Measurements from ENCODE around the gene TBR1. TPM values are rescaled to one million over a fixed set of nuclear protein-coding genes. Genes with fewer than 3 reads are reported as not detected.

The TBR1 gene
- total and polyA plus RNA-seq, 2 donors (not counting 3 experiments of a cell fraction or from before 2014, with no cell fraction given), result 0.11 to 0.14 TPM

- intact Hi-C loops (cut with micrococcal nuclease), result no loop called here
- no peak overlapping the region for H3K9ac ChIP-seq (replicated peaks; ENCODE audit: extremely low read depth, insufficient read depth, low read length)
- FAIRE-seq (no peak), DNase-seq (ENCODE audit: low read depth, low spot score) (no peak)
- H3K27me3 ChIP-seq (ENCODE audit: control insufficient read depth in 2 of 2, insufficient read depth in 2 of 2, low read length in 2 of 2), result peaks cover 35 to 85% of the 10 kb centered on the region in 2 experiments
- POLR2A ChIA-PET, result no interaction called here
- H3K36me3 ChIP-seq (ENCODE audit: control insufficient read depth in 2 of 2, extremely low read depth in 1 of 2, insufficient read depth in 2 of 2, low read length in 2 of 2), result no peaks in the 10 kb centered on the region
- H3K27ac ChIP-seq (ENCODE audit: insufficient read depth, low read depth, low read length), result no peak overlapping the region
- no peak for TF ChIP-seq GATA2 (IDR thresholded peaks at IDR 0.05; ENCODE audit: insufficient read depth, insufficient read length, low read depth, low read length)
- no peak for TF ChIP-seq MAX (IDR thresholded peaks at IDR 0.05; ENCODE audit: insufficient read depth, insufficient read length)
- no peak for TF ChIP-seq POLR2A (IDR thresholded peaks at IDR 0.05; ENCODE audit: low read depth, low read length)
- TF ChIP-seq FOS (IDR thresholded peaks at IDR 0.05; ENCODE audit: borderline replicate concordance, insufficient read depth, low read length), result no peak
- TF ChIP-seq JUN (IDR thresholded peaks at IDR 0.05; ENCODE audit: borderline replicate concordance, insufficient read depth, insufficient read length, low read depth), result no peak
- TF ChIP-seq EZH2 (IDR thresholded peaks at IDR 0.05; ENCODE audit: borderline replicate concordance, low read depth, low read length, severe bottlenecking), result no peak
- TF ChIP-seq CTCF (IDR thresholded peaks at IDR 0.05; ENCODE audit: extremely low read depth in 1 of 2, insufficient read depth in 1 of 2, low read depth in 1 of 2, low read length in 2 of 2), result no peak
- TF ChIP-seq MYC (IDR thresholded peaks at IDR 0.05; ENCODE audit: low read depth, low read length), result no peak
- TF ChIP-seq POLR2AphosphoS5 (IDR thresholded peaks at IDR 0.05; ENCODE audit: insufficient read depth, low read depth, low read length), result no peak
- CTCF ChIA-PET, result no interaction called here
- H3K9me3 ChIP-seq (replicated peaks; ENCODE audit: control insufficient read depth, insufficient read depth, low read length), result no peaks in the 10 kb centered on the region
- no TSS peak for BruUV-seq (replicated peaks)
- H4K20me1 ChIP-seq (replicated peaks; ENCODE audit: control insufficient read depth, extremely low read depth, insufficient read depth, low read length), result no peaks in the 10 kb centered on the region
- H3K4me3 ChIP-seq (replicated peaks in 1 of 3; ENCODE audit: insufficient read depth in 1 of 3, low read depth in 1 of 3, low read length in 3 of 3), result no peak overlapping the region
- H3K9me1 ChIP-seq (replicated peaks; ENCODE audit: control insufficient read depth, extremely low read depth, insufficient read depth, low read length), result no peaks in the 10 kb centered on the region
- H3K4me1 ChIP-seq (ENCODE audit: control insufficient read depth, extremely low read depth, insufficient read depth, low read length), result no peaks in the 10 kb centered on the region
- H3K79me2 ChIP-seq (ENCODE audit: control insufficient read depth, insufficient read depth, low read length), result no peaks in the 10 kb centered on the region
- dilution Hi-C loops (cut with MboI; ENCODE audit: extremely low pct_ligation_motif_present, low sequenced_read_pairs), result no loop called here
- no peak overlapping the region for H2AFZ ChIP-seq (ENCODE audit: low read depth, low read length)
- H3K4me2 ChIP-seq (ENCODE audit: insufficient read depth, low read length), result no peak overlapping the region
Observed at GRCh38 chr2:161434118-161434517, 18.0 kb downstream of the TBR1 start.

All from endothelial cell of umbilical vein (primary cell).